A673 (cell line): ENCODE data around the gene LIF. TPM values are rescaled to one million over a fixed set of nuclear protein-coding genes. Genes with fewer than 3 reads are reported as not detected.

Experiments used
- BruUV-seq: library from RNA; stranded (reverse); fragments of 400-500 nt; replicated peaks from 2 replicates; lab custom pipeline; 2021; lab: Mats Ljungman, UMichigan
- CTCF ChIA-PET: fragments of 300-600 bp; sonication (Branson Sonifier 250); formaldehyde crosslinking; loops from one replicate; lab custom pipeline; 2022; ENCODE audit warnings: antibody characterized with exemption; lab: Charles Lee
- POLR2A ChIA-PET: fragments of 300-600 bp; sonication (Branson Sonifier 250); formaldehyde crosslinking; loops from one replicate; lab custom pipeline; 2022; ENCODE audit warnings: antibody characterized with exemption; ENCODE audit not compliant: low non-redundant PET; lab: Charles Lee
- DNase-seq: peaks from one replicate; pipeline ENCODE4 v3.0.0-alpha.2; 2015; ENCODE audit warnings: low spot score
- H3K27ac ChIP-seq: fragments of 200-600 bp; sonication (generic); 2 replicates; pipeline ENCODE4 v1.5.1; 2016; ENCODE audit warnings: mixed run types, low read depth, mild to moderate bottlenecking, mixed read lengths, antibody characterized with exemption, low read length; ENCODE audit not compliant: poor library complexity, severe bottlenecking
- H3K27me3 ChIP-seq: fragments of 200-600 bp; sonication (generic); replicated peaks from 2 replicates; pipeline ENCODE4 v1.6.1; 2017; ENCODE audit warnings: mixed run types, low read depth, mild to moderate bottlenecking, mixed read lengths, antibody characterized with exemption, low read length; ENCODE audit not compliant: insufficient read depth, poor library complexity
- H3K36me3 ChIP-seq: fragments of 200-600 bp; sonication (generic); 2 replicates; pipeline ENCODE4 v1.6.1; 2016; ENCODE audit warnings: mixed run types, mild to moderate bottlenecking, mixed read lengths, antibody characterized with exemption, low read length; ENCODE audit not compliant: insufficient read depth, poor library complexity, severe bottlenecking
- H3K4me1 ChIP-seq: fragments of 200-600 bp; sonication (generic); 2 replicates; pipeline ENCODE4 v1.6.1; 2017; ENCODE audit warnings: mixed run types, mild to moderate bottlenecking, mixed read lengths, antibody characterized with exemption, low read length; ENCODE audit not compliant: insufficient read depth, poor library complexity, severe bottlenecking
- H3K4me3 ChIP-seq: fragments of 200-600 bp; sonication (generic); 2 replicates; pipeline ENCODE4 v1.5.1; 2016; ENCODE audit warnings: low read depth, mixed run types, mild to moderate bottlenecking, mixed read lengths, low read length; ENCODE audit not compliant: poor library complexity, severe bottlenecking
- H3K9me3 ChIP-seq: fragments of 200-600 bp; sonication (generic); 2 replicates; pipeline ENCODE4 v1.6.1; 2016; ENCODE audit warnings: mixed run types, low read depth, mild to moderate bottlenecking, mixed read lengths, antibody characterized with exemption, low read length; ENCODE audit not compliant: poor library complexity, severe bottlenecking
- CTCF ChIP-seq: fragments of 300-800, 200-600 bp; sonication (generic); conservative IDR thresholded peaks from 2 replicates; pipeline ENCODE4 v1.5.1; 2017; ENCODE audit warnings: low read depth, mild to moderate bottlenecking, antibody characterized with exemption, low read length, moderate library complexity, mixed read lengths
- EZH2 ChIP-seq: fragments of 200-600 bp; sonication (generic); IDR thresholded peaks from 2 replicates; pipeline ENCODE4 v1.6.1; 2017; ENCODE audit warnings: borderline replicate concordance, low read depth, mild to moderate bottlenecking, mixed read lengths, antibody characterized with exemption, low read length; ENCODE audit not compliant: poor library complexity, severe bottlenecking
- intact Hi-C: fragments of 100-400 bp; cut with micrococcal nuclease; formaldehyde crosslinking; loops from one replicate; pipeline ENCODE4 v1.10.0; 2022; ENCODE audit not compliant: unreplicated experiment
- total RNA-seq: library from RNA; stranded (reverse); gene quantifications from 2 replicates; pipeline ENCODE4 v1.2.3, GENCODE V29; 2021

Gene LIF
- total RNA-seq, 1 experiment from 2014 or later: 0.24 TPM

GRCh38 chr22:30247561-30247960 is 1.0 kb upstream of the LIF start:
- intact Hi-C loops: no loop called here
- Histone ChIP-seq H3K4me3 (no peak overlapping the region), H3K36me3 (no peaks in the 10 kb centered on the region), H3K27me3 (peaks cover 2% of the 10 kb centered on the region), H3K27ac (no peak overlapping the region), H3K9me3 (no peaks in the 10 kb centered on the region), H3K4me1 (peaks cover 14% of the 10 kb centered on the region)
- no peak for TF ChIP-seq CTCF
- TF ChIP-seq EZH2: no peak
- ChIA-PET POLR2A (no interaction called here), CTCF (no interaction called here)
- BruUV-seq: no TSS peak
- no peak for DNase-seq

DNA sequence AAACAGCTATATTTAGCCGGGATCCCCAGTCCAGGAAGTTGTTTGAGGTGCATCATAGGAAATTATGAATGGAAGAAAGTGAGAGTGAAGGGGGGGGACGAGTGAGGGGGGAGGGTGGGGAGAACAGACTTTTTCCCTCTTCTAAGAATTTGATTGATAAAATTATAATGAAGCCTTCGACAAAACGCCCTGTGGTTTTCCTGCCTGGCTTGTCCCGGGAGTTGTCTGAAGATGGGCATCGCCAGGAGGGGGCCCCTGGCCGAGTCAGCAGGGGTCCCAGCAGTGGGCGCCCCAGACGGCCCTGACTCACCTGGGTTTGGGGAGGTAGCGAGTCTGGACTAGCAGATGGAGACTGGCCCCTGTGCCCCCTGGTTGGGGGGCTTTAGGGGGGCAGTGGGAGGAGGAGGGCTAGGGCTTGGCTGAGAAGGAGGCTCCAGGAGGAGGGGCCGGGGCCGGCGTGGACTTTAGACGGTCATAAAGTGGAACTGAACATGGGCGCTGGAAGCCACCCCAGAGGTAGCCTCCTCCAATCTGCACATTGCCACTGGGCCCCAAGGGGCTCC is 336 bp upstream of the LIF start:
- intact Hi-C loops: no loop called here
- no TSS peak for BruUV-seq

DNA sequence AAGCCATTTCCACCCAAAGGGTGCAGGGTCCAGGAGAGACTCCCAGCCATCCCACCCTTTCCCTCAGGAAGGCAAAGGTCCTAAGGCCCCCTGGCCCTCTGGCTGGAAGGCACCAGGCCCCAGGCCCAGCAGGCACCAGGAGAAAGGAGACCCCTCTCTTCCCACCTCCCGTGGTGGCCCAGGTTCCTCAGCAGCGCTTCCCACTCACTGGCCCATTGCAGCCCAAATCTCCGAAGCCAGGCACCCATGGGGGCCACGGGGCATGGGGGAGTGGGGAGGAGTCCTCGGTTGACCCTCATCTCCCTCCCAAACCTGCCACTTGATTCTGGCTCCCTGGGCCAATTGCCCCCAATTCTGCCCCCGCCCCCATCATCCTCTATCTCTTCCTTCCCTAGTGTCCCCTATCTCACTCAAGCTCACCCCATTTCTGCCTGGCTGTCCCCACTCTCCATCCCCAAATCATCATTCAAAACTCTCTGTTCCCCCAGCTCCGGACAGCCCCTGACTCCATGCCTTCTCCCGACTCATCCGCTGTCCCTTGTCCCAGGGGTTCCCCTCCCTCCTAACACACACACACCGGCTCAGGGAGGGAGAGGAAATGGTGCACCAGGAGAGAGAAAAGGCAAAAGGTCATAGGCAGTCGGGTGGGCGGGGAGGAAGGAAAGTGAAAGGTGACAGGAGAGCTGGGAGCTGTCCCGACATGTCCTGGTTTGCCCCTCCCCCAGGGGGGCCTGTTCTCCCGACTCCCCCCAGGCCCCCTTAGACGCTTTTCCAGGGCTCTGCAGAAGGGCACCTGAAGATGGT is 1.2 kb downstream of the LIF start:
- intact Hi-C loops: no loop called here
- Histone ChIP-seq H3K9me3 (no peaks in the 10 kb centered on the region), H3K4me3 (peak overlapping the region; percentile 47), H3K27me3 (peaks cover 2% of the 10 kb centered on the region), H3K4me1 (peaks cover 14% of the 10 kb centered on the region), H3K36me3 (no peaks in the 10 kb centered on the region), H3K27ac (no peak overlapping the region)
- BruUV-seq: no TSS peak
- TF ChIP-seq CTCF (no peak), EZH2 (no peak)
- DNase-seq: no peak
- CTCF ChIA-PET: no interaction called here
- POLR2A ChIA-PET: interaction anchor here (0.5 kb wide), 1 partner anchor 607 kb away, joined by 3 read pairs; no protein-coding TSS in a partner anchor

More for the DNA sequence above, 336 bp upstream of the LIF start:
- peak overlapping the region; percentile 47 for H3K4me3 ChIP-seq
- CTCF ChIA-PET: no interaction called here
- POLR2A ChIA-PET: no interaction called here
- DNase-seq: no peak
- no peak overlapping the region for H3K27ac ChIP-seq
- H3K27me3 ChIP-seq: peaks cover 2% of the 10 kb centered on the region
- H3K4me1 ChIP-seq: peaks cover 14% of the 10 kb centered on the region
- H3K36me3 ChIP-seq: no peaks in the 10 kb centered on the region
- no peak; the same call in 1 of the 2 replicates for TF ChIP-seq CTCF
- no peak for TF ChIP-seq EZH2
- H3K9me3 ChIP-seq: no peaks in the 10 kb centered on the region
